Astrocyte (in vitro differentiated cells and primary cell): ENCODE data around the gene FAM209B. TPM values are rescaled to one million over a fixed set of nuclear protein-coding genes. Genes with fewer than 3 reads are reported as not detected.
"Not testable (repeated sequence)": the region's sequence is repeated elsewhere in the genome, so short reads cannot be mapped to it uniquely, and the experiment has no call there.

ENCODE experiments used
- DNase-seq: peaks from one replicate; pipeline ENCODE4 v3.0.0-alpha.2; 2010; ENCODE audit warnings: low read depth
- FAIRE-seq: peaks from 2 replicates; lab custom pipeline; 2011; peaks lifted over from hg19 to GRCh38; lab: Jason Lieb, UNC
- H2AFZ ChIP-seq: 2 replicates; pipeline ENCODE4 v1.6.0; 2012; ENCODE audit warnings: low read depth, low read length, inconsistent platforms
- H3K27ac ChIP-seq: 2 replicates; pipeline ENCODE4 v1.5.1; 2011; ENCODE audit warnings: low read depth, low read length, inconsistent platforms
- H3K27me3 ChIP-seq: 2 replicates; pipeline ENCODE4 v1.6.0; 2011; ENCODE audit warnings: low read length, inconsistent platforms; ENCODE audit not compliant: insufficient read depth
- H3K36me3 ChIP-seq: 2 replicates; pipeline ENCODE4 v1.5.1; 2011; ENCODE audit warnings: low read length, inconsistent platforms; ENCODE audit not compliant: insufficient read depth
- H3K4me1 ChIP-seq: 2 replicates; pipeline ENCODE4 v1.5.1; 2011; ENCODE audit warnings: low read length, inconsistent platforms; ENCODE audit not compliant: insufficient read depth
- H3K4me2 ChIP-seq: 2 replicates; pipeline ENCODE4 v1.6.0; 2012; ENCODE audit warnings: low read length, inconsistent platforms
- H3K4me3 ChIP-seq: 2 replicates; pipeline ENCODE4 v1.5.1; 2011; ENCODE audit warnings: low read depth, mild to moderate bottlenecking, low read length, inconsistent platforms; ENCODE audit not compliant: insufficient read depth
- H3K79me2 ChIP-seq: 2 replicates; pipeline ENCODE4 v1.6.0; 2012; ENCODE audit warnings: mild to moderate bottlenecking, low read length, inconsistent platforms; ENCODE audit not compliant: insufficient read depth
- H3K9ac ChIP-seq: 2 replicates; pipeline ENCODE4 v1.6.0; 2012; ENCODE audit warnings: mild to moderate bottlenecking, low read length, inconsistent platforms
- H3K9me3 ChIP-seq: 2 replicates; pipeline ENCODE4 v1.5.1; 2012; ENCODE audit warnings: low read depth, mild to moderate bottlenecking, low read length, inconsistent platforms; ENCODE audit not compliant: insufficient read depth
- H4K20me1 ChIP-seq: 2 replicates; pipeline ENCODE4 v1.6.0; 2012; ENCODE audit warnings: low read length, inconsistent platforms; ENCODE audit not compliant: insufficient read depth
- H3K27ac Mint-ChIP-seq: one replicate; pipeline ENCODE4 v1.8.0; 2021; ENCODE audit warnings: mild to moderate bottlenecking, mixed read lengths; ENCODE audit not compliant: unreplicated experiment
- H3K27me3 Mint-ChIP-seq: one replicate; pipeline ENCODE4 v1.8.0; 2021; ENCODE audit warnings: low read depth, mixed read lengths; ENCODE audit not compliant: unreplicated experiment
- H3K36me3 Mint-ChIP-seq: one replicate; pipeline ENCODE4 v1.8.0; 2021; ENCODE audit warnings: low read depth, mixed read lengths; ENCODE audit not compliant: unreplicated experiment
- H3K4me1 Mint-ChIP-seq: one replicate; pipeline ENCODE4 v1.8.0; 2021; ENCODE audit warnings: low read depth, mixed read lengths; ENCODE audit not compliant: unreplicated experiment
- H3K4me3 Mint-ChIP-seq: one replicate; pipeline ENCODE4 v1.8.0; 2021; ENCODE audit warnings: mild to moderate bottlenecking, moderate library complexity, mixed read lengths; ENCODE audit not compliant: unreplicated experiment
- H3K9me3 Mint-ChIP-seq: one replicate; pipeline ENCODE4 v1.8.0; 2021; ENCODE audit warnings: mild to moderate bottlenecking, mixed read lengths; ENCODE audit not compliant: unreplicated experiment
- EZH2 ChIP-seq: IDR thresholded peaks from 2 replicates; pipeline ENCODE4 v1.6.1; 2012; ENCODE audit warnings: mild to moderate bottlenecking, low read length, inconsistent platforms; ENCODE audit not compliant: insufficient read depth
- total RNA-seq: library from RNA; stranded (reverse); gene quantifications from 2 replicates; pipeline ENCODE4 v1.2.1, GENCODE V29; 2021
- TF ChIP-seq, protein P1 (sequence below): IDR thresholded peaks from 2 replicates; pipeline ENCODE4 v1.5.1; 2011; ENCODE audit warnings: low read depth, mild to moderate bottlenecking, inconsistent platforms, low read length, moderate library complexity; ENCODE audit not compliant: insufficient read depth

FAM209B gene
- total RNA-seq, 1 donor from 2014 or later, result not detected

DNA sequence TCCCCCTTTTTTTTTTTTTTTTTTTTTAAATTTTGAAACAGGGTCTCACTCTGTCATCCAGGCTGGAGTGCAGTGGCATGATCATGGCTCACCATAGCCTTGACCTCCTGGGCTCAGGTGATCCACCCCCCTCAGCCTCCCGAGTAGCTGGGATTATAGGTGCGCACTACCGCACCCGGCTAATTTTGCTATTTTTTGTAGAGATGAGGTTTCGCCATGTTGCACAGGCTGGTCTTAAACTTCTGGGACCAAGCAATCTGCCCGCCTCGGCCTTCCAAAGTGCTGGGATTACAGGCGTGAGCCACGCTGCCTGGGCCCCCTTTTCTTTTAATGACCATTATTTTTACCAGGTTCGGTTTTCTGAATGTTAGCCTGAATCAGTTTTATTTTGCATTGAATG is 13.5 kb upstream of the FAM209B start:
- Histone ChIP-seq H2AFZ (no peak overlapping the region), H3K9me3 (peaks cover 5% of the 10 kb centered on the region), H3K4me2 (no peak overlapping the region), H3K4me3 (no peak overlapping the region), H3K9ac (no peak overlapping the region), H3K27ac (no peak overlapping the region), H3K27me3 (no peaks in the 10 kb centered on the region), H3K36me3 (peaks cover 24% of the 10 kb centered on the region), H4K20me1 (peaks cover 4% of the 10 kb centered on the region), H3K4me1 (no peaks in the 10 kb centered on the region), H3K79me2 (no peaks in the 10 kb centered on the region)
- Mint-ChIP-seq H3K4me1 (peaks cover 8% of the 10 kb centered on the region), H3K27me3 (peaks cover 2% of the 10 kb centered on the region), H3K4me3 (no peak overlapping the region), H3K9me3 (peaks cover 13% of the 10 kb centered on the region), H3K36me3 (peaks cover 35% of the 10 kb centered on the region), H3K27ac (no peak overlapping the region)
- FAIRE-seq (no peak), DNase-seq (no peak)
- TF ChIP-seq, protein P1, sequence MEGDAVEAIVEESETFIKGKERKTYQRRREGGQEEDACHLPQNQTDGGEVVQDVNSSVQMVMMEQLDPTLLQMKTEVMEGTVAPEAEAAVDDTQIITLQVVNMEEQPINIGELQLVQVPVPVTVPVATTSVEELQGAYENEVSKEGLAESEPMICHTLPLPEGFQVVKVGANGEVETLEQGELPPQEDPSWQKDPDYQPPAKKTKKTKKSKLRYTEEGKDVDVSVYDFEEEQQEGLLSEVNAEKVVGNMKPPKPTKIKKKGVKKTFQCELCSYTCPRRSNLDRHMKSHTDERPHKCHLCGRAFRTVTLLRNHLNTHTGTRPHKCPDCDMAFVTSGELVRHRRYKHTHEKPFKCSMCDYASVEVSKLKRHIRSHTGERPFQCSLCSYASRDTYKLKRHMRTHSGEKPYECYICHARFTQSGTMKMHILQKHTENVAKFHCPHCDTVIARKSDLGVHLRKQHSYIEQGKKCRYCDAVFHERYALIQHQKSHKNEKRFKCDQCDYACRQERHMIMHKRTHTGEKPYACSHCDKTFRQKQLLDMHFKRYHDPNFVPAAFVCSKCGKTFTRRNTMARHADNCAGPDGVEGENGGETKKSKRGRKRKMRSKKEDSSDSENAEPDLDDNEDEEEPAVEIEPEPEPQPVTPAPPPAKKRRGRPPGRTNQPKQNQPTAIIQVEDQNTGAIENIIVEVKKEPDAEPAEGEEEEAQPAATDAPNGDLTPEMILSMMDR, result no peak
- TF ChIP-seq EZH2, result no peak

DNA sequence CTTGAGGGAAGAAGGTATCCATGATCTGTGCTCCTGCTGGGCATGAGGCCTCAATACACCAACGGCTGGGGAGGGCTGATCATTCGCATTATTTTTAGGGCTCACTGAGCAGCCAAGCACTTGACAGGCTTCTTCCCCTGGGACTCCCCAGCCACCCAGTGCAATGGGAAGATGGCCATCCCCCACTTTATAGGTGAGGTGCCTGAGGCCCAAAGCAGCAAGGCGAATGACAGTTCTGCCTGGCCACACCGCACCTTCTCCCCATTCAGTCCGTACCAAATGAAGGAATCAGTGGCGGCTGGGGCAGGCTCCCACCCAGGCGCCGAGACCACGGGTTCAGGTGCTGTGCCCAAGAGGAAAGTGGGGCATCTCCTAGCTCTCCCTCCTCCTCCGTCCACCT is 12.9 kb upstream of the FAM209B start:
- no peaks in the 10 kb centered on the region for H3K27me3 ChIP-seq
- H3K79me2 ChIP-seq, result no peaks in the 10 kb centered on the region
- peaks cover 4% of the 10 kb centered on the region for H4K20me1 ChIP-seq
- FAIRE-seq (no peak), DNase-seq (no peak)
- peaks cover 38% of the 10 kb centered on the region for H3K36me3 Mint-ChIP-seq
- peaks cover 24% of the 10 kb centered on the region for H3K36me3 ChIP-seq
- H3K4me1 Mint-ChIP-seq, result peaks cover 7% of the 10 kb centered on the region
- H3K4me1 ChIP-seq, result no peaks in the 10 kb centered on the region
- no peak for TF ChIP-seq EZH2
- TF ChIP-seq, protein P1, result no peak
- no peak overlapping the region for H3K4me2 ChIP-seq
- H3K4me3 ChIP-seq, result no peak overlapping the region
- no peak overlapping the region for H2AFZ ChIP-seq
- H3K9me3 ChIP-seq, result peaks cover 5% of the 10 kb centered on the region
- H3K9me3 Mint-ChIP-seq, result peaks cover 13% of the 10 kb centered on the region
- no peak overlapping the region for H3K27ac Mint-ChIP-seq
- no peak overlapping the region for H3K9ac ChIP-seq
- H3K27ac ChIP-seq, result no peak overlapping the region
- H3K4me3 Mint-ChIP-seq, result no peak overlapping the region
- peaks cover 2% of the 10 kb centered on the region for H3K27me3 Mint-ChIP-seq

DNA sequence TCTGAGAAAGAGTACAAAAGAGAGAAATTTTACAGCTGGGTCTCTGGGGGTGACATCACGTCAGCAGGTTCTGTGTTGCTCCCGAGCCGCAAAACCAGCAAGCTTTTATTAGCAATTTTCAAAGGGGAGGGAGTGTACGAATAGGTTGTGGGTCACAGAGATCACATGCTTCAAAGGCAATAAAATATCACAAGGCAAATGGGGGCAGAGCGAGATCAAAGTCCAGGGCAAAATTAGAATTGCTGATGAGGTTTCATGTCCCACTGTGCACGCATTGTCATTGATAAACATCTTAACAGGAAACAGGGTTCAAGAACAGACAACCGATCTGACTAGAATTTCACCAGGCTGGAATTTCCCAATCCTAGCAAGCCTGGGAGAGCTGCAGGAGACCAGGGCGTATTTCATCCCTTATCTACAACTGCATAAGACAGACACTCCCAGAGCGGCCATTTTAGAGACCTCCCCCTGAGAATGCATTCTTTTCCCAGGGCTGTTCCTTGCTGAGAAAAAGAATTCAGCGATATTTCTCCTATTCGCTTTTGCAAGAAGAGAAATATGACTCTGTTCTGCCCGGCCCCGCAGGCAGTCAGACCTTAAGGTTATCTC is 12.2 kb upstream of the FAM209B start:
- H2AFZ ChIP-seq, H3K79me2 ChIP-seq, H3K4me1 Mint-ChIP-seq, H3K9ac ChIP-seq, DNase-seq, H3K4me3 Mint-ChIP-seq, H3K27me3 Mint-ChIP-seq, H3K27ac ChIP-seq, H3K4me3 ChIP-seq, H3K4me1 ChIP-seq, H3K4me2 ChIP-seq, H4K20me1 ChIP-seq, FAIRE-seq, H3K9me3 ChIP-seq, H3K27me3 ChIP-seq, H3K27ac Mint-ChIP-seq: not testable (repeated sequence)
- H3K9me3 Mint-ChIP-seq, result peaks cover 13% of the 10 kb centered on the region
- H3K36me3 ChIP-seq, result peaks cover 24% of the 10 kb centered on the region
- peaks cover 38% of the 10 kb centered on the region for H3K36me3 Mint-ChIP-seq
